ENCODE measurements around the gene CLIC1. TPM values are rescaled to one million over a fixed set of nuclear protein-coding genes. Genes with fewer than 3 reads are reported as not detected.
A peak's percentile ranks its signal among the peaks of the same experiment; 100 is the strongest.
"Not testable (repeated sequence)": the region's sequence is repeated elsewhere in the genome, so short reads cannot be mapped to it uniquely, and the experiment has no call there.

Gene CLIC1
- total RNA-seq, 1 donor from 2014 or later, result 131 TPM

GRCh38 chr6:31711233-31711632 lies 25.1 kb downstream of the CLIC1 start:
- intact Hi-C loops (cut with DNase I), result no loop called here

DNA sequence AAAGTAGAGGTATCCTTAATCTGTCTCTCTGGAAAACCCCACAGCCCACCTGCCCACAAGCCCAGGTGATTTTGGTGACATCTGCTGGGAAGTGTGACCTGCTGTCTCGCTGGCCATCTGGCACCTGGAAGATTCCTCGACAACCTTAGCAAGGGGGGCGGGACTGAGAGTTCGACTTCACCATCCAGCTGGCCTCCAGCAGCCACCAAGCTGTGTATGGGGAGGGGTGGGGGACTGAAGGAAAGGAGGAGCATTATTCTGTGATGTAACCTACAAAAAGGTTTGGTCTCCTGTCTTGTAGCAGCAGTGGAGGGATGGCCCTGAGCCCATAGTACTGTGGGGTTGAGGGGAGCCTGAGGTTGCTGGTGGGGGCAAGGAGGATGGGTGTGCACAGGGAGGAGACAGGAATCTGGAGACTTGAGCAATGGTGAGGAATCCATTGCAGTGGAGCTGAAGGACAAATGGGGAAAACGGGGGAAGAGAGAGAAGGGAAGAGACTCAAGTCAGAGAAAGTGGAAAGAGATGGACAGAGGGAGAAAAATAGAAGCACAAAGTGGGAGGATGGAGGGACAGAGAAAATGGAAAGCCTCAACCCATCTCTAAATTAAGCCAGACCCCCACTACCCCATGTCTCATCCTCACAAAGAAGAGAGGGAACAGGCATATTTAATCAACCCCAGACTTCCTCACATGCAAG lies 25.7 kb downstream of the CLIC1 start:
- intact Hi-C loops (cut with DNase I), result no loop called here

More at GRCh38 chr6:31711233-31711632, 25.1 kb downstream of the CLIC1 start:
- no peak for DNase-seq (ENCODE audit: low spot score)

DNA sequence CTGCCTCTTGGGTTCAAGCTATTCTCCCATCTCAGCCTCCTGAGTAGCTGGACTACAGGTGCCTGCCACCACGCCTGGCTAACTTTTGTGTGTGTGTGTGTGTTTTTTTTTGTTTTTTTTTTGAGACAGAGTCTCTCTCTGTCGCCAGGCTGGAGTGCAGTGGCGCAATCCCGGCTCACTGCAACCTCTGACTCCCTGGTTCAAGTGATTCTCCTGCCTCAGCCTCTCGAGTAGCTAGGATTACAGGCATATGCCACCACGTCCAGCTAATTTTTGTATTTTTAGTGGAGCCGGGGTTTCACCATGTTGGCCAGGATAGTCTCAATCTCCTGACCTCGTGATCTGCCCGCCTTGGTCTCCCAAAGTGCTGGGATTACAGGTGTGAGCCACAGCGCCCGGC lies 27.2 kb downstream of the CLIC1 start:
- not testable (repeated sequence) for DNase-seq (ENCODE audit: low spot score)

More for the DNA sequence above, 25.7 kb downstream of the CLIC1 start:
- no peak for DNase-seq (ENCODE audit: low spot score)

GRCh38 chr6:31708224-31708623 lies 28.1 kb downstream of the CLIC1 start:
- intact Hi-C loops (cut with DNase I), result no loop called here
- DNase-seq (ENCODE audit: low spot score), result no peak

More for the DNA sequence above, 27.2 kb downstream of the CLIC1 start:
- intact Hi-C loops (cut with DNase I), result not testable (repeated sequence)

DNA sequence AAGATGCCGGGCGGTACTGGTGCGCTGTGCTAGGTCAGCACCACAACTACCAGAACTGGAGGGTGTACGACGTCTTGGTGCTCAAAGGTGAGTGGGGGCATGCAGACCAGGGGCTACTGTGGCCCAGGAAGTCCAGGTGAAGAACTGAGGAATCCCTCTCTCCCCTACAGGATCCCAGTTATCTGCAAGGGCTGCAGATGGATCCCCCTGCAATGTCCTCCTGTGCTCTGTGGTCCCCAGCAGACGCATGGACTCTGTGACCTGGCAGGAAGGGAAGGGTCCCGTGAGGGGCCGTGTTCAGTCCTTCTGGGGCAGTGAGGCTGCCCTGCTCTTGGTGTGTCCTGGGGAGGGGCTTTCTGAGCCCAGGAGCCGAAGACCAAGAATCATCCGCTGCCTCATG lies 28.6 kb downstream of the CLIC1 start:
- no peak for DNase-seq (ENCODE audit: low spot score)
- intact Hi-C loops (cut with DNase I), result no loop called here

- DNase-seq (ENCODE audit: low spot score), result no peak
- intact Hi-C loops (cut with DNase I), result no loop called here
These were observed 29.7 kb downstream of the CLIC1 start, which contains the start of gene LY6G6F for GRCh38 chr6:31706599-31706998. Gene LY6G6F (plus strand): TSS chr6:31706866. CDS start chr6:31706907, 41 bp downstream.

DNA sequence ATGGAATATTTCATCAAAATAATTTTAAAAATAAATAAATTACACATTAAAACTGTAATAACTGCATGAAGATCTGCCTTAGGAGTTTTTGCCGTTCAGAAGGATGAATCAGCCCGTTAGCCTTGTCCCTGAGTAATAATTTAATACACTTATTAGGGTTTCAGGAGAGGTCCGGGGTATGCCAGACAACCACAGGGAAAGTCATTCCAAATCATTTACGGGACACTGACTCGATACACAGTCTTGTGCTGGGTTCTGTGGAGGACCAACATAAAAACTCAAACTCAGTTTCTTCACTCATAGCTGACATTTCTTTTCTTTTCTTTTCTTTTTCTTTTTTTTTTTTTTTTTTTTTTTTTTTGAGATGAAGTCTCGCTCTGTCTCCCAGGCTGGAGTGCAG lies 30.4 kb downstream of the CLIC1 start:
- DNase-seq (ENCODE audit: low spot score), result no peak
- intact Hi-C loops (cut with DNase I), result no loop called here

- intact Hi-C loops (cut with DNase I), result loop anchor here (2.0 kb wide), 1 partner anchor 26 kb away; the partner anchor contains the start of gene DDAH2
- peak; percentile 100 for DNase-seq (ENCODE audit: low spot score)
These were observed 33.3 kb downstream of the CLIC1 start, which contains the start of gene ABHD16A for GRCh38 chr6:31702819-31703716. Gene ABHD16A (minus strand): TSS chr6:31703324. CDS start chr6:31703281, 43 bp downstream.

DNA sequence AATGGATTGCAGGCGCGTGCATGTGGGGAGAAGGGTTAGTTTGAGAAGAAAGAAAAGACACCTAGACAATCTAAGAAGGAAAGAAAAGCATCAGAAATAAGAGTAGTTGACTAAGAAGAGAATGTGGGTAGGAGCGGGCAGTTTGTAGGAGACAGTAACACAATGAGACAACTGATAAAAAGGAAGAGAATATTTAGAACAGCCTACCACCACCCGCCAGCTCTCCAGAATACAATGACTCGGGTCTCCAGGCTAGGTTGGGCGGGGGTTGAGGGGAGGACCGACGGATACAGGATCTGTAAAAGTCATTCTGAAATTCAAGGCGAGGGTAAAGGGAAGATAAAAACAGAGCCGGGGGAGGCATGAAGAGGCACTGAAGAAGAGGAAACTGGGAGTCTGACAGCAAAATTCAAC lies 33.9 kb downstream of the CLIC1 start:
- no peak for DNase-seq (ENCODE audit: low spot score)
- intact Hi-C loops (cut with DNase I), result loop anchor here (2.0 kb wide), 1 partner anchor 26 kb away; the partner anchor contains the start of gene DDAH2

GRCh38 chr6:31701666-31702404 lies 34.5 kb downstream of the CLIC1 start:
- intact Hi-C loops (cut with DNase I), result loop anchor here (2.0 kb wide), 1 partner anchor 27 kb away; the partner anchor contains the start of gene DDAH2
- no peak for DNase-seq (ENCODE audit: low spot score)

DNA sequence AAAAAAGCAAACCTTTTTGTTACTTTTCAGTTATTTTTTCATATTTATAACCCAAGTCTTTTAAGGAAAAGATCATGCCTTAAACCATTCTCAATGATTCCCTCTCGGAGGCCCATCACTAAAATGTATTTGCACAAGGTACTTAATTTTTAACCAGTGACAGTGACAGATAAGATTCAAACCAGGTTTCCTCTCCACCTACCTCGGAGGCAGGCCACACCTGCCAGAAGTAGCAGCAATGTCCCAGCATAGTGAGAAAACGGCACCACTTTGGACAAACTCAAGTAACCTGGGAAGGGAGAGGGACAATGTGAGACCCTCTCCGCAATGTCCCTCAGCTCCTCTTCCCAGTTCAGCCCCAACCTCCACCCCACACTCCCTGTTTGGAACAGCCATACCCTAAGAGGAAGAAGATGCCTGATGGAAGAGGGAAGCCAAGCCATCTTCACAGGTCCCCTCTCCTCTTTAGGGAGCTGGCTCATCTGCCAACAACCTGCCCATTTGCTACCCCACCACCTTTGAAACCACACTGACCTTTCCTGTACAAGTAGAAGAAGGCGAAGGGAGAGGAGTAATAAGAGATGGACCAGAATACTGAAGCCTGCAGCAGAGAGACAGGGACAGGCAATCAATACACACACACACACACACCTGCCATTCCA lies 35.5 kb downstream of the CLIC1 start:
- no peak for DNase-seq (ENCODE audit: low spot score)
- intact Hi-C loops (cut with DNase I), result no loop called here

DNA sequence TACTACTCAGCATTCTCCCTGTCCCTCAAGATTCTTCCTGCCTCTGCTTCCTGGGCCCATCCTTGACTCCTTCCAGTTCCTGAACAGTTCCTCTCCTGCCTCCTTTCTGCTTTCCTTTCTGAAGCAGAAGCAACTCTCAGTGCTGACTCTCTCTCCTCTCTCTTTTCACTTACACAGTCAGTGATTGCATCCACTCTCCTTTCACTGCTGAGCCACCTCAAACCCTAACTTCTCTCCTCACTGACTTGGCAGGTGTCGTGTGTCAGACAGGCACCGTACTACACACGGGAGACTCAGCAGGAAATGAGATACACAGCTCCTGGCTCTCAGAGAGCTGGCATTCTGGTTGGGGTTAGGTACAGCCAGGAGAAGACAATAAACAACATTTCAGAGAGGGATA lies 38.8 kb downstream of the CLIC1 start:
- DNase-seq (ENCODE audit: low spot score), result no peak
- intact Hi-C loops (cut with DNase I), result no loop called here

DNA sequence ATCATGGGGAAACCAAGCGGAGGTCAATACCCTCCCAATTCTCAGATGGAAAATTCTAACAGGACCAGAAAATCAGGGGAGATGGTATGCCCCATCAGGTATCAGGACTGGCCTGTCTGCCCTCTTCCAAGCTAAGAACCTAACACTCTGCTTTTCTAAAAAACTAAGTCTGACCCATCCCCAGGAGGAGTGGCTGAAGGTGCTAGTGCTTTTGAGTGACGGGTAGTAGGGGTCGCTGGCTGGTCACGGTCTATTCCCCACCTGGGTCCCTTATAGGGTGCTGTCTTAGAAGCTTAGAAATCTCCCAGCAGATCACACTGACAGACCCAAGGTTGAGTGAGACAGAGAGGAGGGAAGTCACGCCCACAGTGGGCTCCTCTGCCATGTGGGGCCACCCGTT lies 42.8 kb downstream of the CLIC1 start:
- intact Hi-C loops (cut with DNase I), result no loop called here
- DNase-seq (ENCODE audit: low spot score), result no peak

DNA sequence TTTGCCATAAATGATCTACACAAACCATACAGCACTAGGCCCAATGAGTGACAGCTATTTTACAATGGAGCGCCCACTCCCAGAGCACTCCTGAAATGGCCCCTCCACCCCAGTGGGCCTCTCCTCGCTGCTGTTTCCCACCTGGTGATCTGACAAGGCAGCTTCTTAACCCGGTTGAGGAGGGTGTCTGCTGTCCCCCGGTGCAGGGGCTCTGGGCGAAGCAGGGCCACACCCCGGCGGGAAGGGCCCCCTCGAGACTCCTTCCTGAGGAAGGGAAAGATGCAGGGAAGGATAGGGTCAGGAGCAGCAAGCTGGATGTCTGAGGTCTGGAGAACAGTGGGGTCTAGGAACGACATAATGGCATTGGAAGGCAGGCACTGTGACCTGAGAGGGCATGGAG lies 43.4 kb downstream of the CLIC1 start:
- no peak for DNase-seq (ENCODE audit: low spot score)
- intact Hi-C loops (cut with DNase I), result no loop called here

DNA sequence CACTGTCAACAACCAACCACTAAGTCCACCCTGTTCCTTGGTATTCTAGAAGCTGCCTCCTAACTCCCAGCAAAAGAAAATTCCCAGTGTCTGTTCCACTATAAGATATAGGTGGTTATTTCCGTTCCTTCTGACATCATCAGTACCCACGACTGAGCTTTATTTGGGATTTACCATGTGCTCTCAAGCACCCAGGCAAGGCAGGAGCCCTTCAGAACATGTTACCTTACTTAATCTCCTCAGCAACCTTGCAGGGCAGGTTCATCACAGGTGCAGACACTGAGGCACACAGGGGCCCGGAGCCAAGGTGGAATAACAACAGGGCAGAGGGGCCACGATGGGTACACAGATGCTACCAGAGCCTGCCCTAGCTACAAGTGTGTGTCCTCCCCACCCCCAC lies 44.0 kb downstream of the CLIC1 start:
- no peak for DNase-seq (ENCODE audit: low spot score)
- intact Hi-C loops (cut with DNase I), result no loop called here

DNA sequence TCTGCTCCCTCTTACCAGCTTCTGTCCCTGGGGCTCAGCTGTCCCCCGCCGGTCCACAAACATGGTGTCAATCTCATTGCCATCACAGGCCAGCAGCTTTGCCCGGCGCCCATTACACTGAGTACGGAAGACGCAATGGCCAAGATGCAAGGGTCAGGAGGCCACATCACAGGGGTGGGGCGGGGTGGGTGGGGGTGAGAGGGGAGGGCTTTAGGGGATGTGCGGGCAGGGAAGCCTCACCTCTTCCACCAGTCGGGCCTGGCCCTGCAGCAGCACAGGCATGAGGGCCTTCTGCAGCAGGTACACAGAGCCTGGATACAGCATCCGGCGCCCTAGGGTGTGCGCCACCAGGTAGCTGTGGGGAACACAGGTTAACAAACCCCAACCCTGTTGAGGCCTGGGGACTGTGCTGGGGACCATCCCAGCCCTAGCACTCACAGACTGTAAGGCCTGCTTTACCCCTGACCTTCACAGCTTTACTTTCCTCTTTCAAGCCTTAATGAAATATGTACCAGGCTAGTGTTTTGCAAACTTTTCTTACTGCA lies 44.7 kb downstream of the CLIC1 start:
- intact Hi-C loops (cut with DNase I), result no loop called here
- no peak for DNase-seq (ENCODE audit: low spot score)

GRCh38 chr6:31691078-31691463 lies 45.3 kb downstream of the CLIC1 start:
- intact Hi-C loops (cut with DNase I), result no loop called here
- no peak for DNase-seq (ENCODE audit: low spot score)

DNA sequence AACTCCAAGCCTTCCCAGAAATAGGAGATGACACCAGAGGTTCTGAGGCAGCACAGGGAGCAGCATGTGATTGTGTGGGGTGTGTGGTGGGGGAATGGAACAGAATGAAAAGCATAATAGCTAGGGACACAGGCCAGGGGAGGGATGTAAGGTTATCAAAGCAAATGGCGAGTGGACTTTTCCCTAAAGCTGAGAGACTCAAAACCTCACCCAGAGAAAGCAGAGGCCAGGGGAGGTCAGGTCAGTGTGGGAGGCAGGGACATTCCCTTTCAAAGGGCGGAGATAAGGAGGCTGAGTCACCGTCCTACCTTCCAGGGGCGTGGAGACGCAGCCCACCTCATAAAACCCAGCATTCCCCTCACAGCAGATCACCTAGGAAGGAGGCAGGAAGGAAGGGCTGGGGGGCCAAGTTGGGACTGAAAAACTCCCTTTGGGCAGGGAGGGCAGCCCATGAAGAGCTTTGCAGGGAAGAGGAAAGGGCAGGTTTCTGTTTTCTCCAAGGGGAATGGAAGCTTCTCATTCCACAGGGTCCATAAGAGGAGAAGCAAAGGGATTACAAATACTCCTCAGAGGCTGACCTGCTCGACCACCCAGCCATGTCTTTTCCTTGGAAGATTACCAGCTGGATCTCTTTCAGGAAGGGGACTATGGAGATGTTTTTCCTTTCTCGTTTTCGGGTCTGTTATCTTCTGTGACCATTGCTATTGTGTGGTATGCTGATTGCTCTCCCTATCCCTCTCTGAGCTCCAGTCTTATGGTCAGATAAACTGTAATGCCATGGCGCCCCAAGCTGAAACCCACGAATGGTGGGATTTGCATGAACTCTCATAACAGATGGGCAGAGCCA lies 45.9 kb downstream of the CLIC1 start:
- DNase-seq (ENCODE audit: low spot score), result no peak
- intact Hi-C loops (cut with DNase I), result no loop called here
